ENCODE results near the gene SRPRB. TPM values are rescaled to one million over a fixed set of nuclear protein-coding genes. Genes with fewer than 3 reads are reported as not detected.
A peak's percentile ranks its signal among the peaks of the same experiment; 100 is the strongest.

Gene SRPRB, protein sequence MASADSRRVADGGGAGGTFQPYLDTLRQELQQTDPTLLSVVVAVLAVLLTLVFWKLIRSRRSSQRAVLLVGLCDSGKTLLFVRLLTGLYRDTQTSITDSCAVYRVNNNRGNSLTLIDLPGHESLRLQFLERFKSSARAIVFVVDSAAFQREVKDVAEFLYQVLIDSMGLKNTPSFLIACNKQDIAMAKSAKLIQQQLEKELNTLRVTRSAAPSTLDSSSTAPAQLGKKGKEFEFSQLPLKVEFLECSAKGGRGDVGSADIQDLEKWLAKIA
- total RNA-seq (2021; ENCODE audit: unreplicated experiment), result 73.5 TPM
- 63.7 TPM for polyA plus RNA-seq (2012; ENCODE audit: insufficient read length)
- Bru-seq, nascent RNA, result percentile 69 among the genes with signal in this experiment
- percentile 75 among the genes with signal in this experiment for BruChase-seq, experiment 1, labeled RNA remaining after a 2-hour chase
- BruChase-seq, experiment 2, labeled RNA remaining after a 6-hour chase, result percentile 86 among the genes with signal in this experiment
- long read RNA-seq, partial matches to known transcripts, result 122 of 132 reads
- long read RNA-seq, other reads (novel, unspliced or antisense), result 8 of 132 reads

DNA sequence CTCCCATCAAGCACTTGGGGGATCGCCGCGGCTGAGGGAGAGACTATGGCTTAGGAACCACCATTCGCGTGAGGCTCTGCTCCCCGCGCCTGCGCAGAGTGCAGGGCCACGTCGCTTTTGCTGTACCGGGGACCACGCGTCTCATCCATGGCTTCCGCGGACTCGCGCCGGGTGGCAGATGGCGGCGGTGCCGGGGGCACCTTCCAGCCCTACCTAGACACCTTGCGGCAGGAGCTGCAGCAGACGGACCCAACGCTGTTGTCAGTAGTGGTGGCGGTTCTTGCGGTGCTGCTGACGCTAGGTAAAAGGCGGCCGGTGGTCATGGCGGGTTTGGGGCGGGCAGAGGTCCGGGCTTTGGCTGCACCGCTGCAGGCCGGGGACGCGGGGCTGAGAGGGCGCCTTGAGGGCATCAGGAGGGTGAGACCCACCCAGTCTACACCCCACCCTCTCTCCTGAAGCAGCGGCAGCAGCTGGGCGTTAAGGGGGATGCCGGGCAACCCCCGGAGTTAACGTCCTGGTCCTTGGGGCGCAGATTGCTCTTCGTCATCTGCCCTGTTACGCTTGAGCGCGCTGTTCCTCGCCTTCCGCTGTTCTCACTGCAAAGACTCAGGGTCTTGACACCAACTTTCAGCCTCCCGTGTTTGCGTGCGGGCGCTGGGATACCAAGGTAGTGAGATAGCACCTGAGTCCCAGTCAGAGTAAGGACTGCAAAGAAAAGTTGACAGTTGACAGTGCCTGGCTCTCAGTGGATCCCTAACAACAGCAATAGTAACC is at the start of gene SRPRB:
Gene SRPRB, plus strand, starts transcription at position 114 of the 774 bp plus-strand sequence. Its CDS starts 34 bp downstream, at position 148.
- peaks cover 16% of the 10 kb centered on the region; the same call in 1 of the 2 replicates for H3K4me1 ChIP-seq (ENCODE audit: control insufficient read depth, insufficient read depth, low read length)
- peak within 1 kb of the TSS; percentile 82 to 96 for H3K4me3 ChIP-seq (ENCODE audit: low read depth in 2 of 2, low read length in 2 of 2)
- H3K27ac ChIP-seq (ENCODE audit: low read length), result peak within 1 kb of the TSS; percentile 74
- no peaks in the 10 kb centered on the region; the same call in 1 of the 2 replicates for H3K27me3 ChIP-seq (ENCODE audit: control insufficient read depth, insufficient read depth, low read length)
- in situ Hi-C loops (cut with HindIII; ENCODE audit: low pct_unique_long_range_greater_than_20kb, low sequenced_read_pairs), result no loop called here
- intact Hi-C loops (cut with micrococcal nuclease; ENCODE audit: unreplicated experiment), result loop anchor here (5.0 kb wide), 1 partner anchor 144 kb away; the partner anchor contains the start of gene TOPBP1
- peak; percentile 80; the same call in 1 of the 2 replicates for TF ChIP-seq POLR2AphosphoS5 (IDR thresholded peaks at IDR 0.05; ENCODE audit: low read depth, low read length)
- TF ChIP-seq, protein P1, sequence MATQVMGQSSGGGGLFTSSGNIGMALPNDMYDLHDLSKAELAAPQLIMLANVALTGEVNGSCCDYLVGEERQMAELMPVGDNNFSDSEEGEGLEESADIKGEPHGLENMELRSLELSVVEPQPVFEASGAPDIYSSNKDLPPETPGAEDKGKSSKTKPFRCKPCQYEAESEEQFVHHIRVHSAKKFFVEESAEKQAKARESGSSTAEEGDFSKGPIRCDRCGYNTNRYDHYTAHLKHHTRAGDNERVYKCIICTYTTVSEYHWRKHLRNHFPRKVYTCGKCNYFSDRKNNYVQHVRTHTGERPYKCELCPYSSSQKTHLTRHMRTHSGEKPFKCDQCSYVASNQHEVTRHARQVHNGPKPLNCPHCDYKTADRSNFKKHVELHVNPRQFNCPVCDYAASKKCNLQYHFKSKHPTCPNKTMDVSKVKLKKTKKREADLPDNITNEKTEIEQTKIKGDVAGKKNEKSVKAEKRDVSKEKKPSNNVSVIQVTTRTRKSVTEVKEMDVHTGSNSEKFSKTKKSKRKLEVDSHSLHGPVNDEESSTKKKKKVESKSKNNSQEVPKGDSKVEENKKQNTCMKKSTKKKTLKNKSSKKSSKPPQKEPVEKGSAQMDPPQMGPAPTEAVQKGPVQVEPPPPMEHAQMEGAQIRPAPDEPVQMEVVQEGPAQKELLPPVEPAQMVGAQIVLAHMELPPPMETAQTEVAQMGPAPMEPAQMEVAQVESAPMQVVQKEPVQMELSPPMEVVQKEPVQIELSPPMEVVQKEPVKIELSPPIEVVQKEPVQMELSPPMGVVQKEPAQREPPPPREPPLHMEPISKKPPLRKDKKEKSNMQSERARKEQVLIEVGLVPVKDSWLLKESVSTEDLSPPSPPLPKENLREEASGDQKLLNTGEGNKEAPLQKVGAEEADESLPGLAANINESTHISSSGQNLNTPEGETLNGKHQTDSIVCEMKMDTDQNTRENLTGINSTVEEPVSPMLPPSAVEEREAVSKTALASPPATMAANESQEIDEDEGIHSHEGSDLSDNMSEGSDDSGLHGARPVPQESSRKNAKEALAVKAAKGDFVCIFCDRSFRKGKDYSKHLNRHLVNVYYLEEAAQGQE (IDR thresholded peaks at IDR 0.05; ENCODE audit: insufficient read depth in 1 of 2, low read depth in 2 of 2, low read length in 1 of 2), result peak in 1 of 2 experiments; percentile 22; a peak in 1 of 4 replicates
- TF ChIP-seq, protein P2, sequence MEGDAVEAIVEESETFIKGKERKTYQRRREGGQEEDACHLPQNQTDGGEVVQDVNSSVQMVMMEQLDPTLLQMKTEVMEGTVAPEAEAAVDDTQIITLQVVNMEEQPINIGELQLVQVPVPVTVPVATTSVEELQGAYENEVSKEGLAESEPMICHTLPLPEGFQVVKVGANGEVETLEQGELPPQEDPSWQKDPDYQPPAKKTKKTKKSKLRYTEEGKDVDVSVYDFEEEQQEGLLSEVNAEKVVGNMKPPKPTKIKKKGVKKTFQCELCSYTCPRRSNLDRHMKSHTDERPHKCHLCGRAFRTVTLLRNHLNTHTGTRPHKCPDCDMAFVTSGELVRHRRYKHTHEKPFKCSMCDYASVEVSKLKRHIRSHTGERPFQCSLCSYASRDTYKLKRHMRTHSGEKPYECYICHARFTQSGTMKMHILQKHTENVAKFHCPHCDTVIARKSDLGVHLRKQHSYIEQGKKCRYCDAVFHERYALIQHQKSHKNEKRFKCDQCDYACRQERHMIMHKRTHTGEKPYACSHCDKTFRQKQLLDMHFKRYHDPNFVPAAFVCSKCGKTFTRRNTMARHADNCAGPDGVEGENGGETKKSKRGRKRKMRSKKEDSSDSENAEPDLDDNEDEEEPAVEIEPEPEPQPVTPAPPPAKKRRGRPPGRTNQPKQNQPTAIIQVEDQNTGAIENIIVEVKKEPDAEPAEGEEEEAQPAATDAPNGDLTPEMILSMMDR (IDR thresholded peaks at IDR 0.05), result no peak
- no peak for TF ChIP-seq TCF7L2 (IDR thresholded peaks at IDR 0.05; ENCODE audit: low read depth, low read length)
- TF ChIP-seq SIN3A (IDR thresholded peaks at IDR 0.05; ENCODE audit: borderline replicate concordance, insufficient read depth, low read depth, low read length), result peak; percentile 91; the same call in 1 of the 2 replicates
- POLR2A ChIA-PET, result no interaction called here
- CTCF ChIA-PET, result no interaction called here
- H3K9me3 ChIP-seq (ENCODE audit: control insufficient read depth, insufficient read depth, low read depth, low read length), result no peaks in the 10 kb centered on the region
- H3K36me3 ChIP-seq (ENCODE audit: control insufficient read depth, insufficient read depth, low read length), result peaks cover 14% of the 10 kb centered on the region
- peak; percentile 100 for ATAC-seq
- DNase-seq (ENCODE audit: low read depth, low spot score), result peak; percentile 82
- BruUV-seq (replicated peaks), result no TSS peak

DNA sequence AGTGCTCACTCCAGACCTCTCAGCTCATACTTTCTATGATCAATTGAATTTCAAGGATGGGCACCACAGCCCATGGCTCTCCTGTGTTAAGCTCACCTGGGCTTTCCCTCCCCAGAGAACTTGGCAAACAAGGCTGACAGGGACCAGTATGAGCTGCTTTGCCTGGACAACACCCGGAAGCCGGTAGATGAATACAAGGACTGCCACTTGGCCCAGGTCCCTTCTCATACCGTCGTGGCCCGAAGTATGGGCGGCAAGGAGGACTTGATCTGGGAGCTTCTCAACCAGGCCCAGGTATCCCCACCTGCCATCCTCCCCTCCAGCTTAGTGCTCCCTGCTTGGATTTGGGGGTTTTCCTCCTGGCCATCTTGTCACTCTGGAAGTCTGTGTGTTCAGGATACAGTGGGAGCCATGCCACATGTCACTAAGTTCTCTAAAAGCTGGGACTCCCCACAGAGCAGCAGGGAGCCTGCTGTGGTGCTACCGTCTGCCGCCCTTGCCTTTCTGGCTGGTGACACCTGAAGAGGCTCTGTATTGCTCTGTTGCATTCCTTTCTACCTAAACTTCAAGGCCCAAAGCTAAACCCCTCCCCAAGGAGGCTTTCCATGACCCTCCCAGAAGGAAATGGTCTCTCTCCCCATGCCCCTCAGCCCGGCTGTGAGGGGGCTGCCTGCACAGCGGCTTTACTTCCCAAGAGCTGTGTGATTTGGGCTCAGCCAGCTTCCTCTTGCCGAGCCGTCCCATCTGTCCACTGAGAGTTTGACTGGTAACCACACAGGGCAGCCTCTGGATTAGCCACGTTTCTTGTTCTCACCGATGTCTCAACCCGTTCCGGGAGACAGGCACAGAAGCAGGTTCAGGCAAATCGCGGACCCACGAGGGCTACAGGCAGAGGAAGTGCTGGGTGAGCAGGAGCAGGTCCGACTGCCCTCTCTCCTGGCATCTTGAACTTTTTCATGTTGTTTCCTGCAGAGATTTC is 48.6 kb upstream of the SRPRB start:
- ChIA-PET POLR2A (no interaction called here), CTCF (no interaction called here)
- ATAC-seq (no peak), DNase-seq (ENCODE audit: low read depth, low spot score) (no peak)
- in situ Hi-C loops (cut with HindIII; ENCODE audit: low pct_unique_long_range_greater_than_20kb, low sequenced_read_pairs) (no loop called here), intact Hi-C loops (cut with micrococcal nuclease; ENCODE audit: unreplicated experiment) (no loop called here)
- H3K4me3 ChIP-seq (ENCODE audit: low read depth in 2 of 2, low read length in 2 of 2), result no peak overlapping the region
- H3K4me1 ChIP-seq (ENCODE audit: control insufficient read depth, insufficient read depth, low read length), result no peaks in the 10 kb centered on the region
- TF ChIP-seq, protein P2 (IDR thresholded peaks at IDR 0.05), result no peak
- TF ChIP-seq SIN3A (IDR thresholded peaks at IDR 0.05; ENCODE audit: borderline replicate concordance, insufficient read depth, low read depth, low read length) (no peak), TCF7L2 (IDR thresholded peaks at IDR 0.05; ENCODE audit: low read depth, low read length) (no peak)
- H3K36me3 ChIP-seq (ENCODE audit: control insufficient read depth, insufficient read depth, low read length), result no peaks in the 10 kb centered on the region
- no TSS peak for BruUV-seq (replicated peaks)
- peaks cover 10% of the 10 kb centered on the region for H3K27me3 ChIP-seq (ENCODE audit: control insufficient read depth, insufficient read depth, low read length)
- H3K9me3 ChIP-seq (ENCODE audit: control insufficient read depth, insufficient read depth, low read depth, low read length), result no peaks in the 10 kb centered on the region
- no peak overlapping the region for H3K27ac ChIP-seq (ENCODE audit: low read length)

Measured in Panc1 (cell line).